Measurements from ENCODE around the gene ABI3BP.

- TF ChIP-seq, protein P1, sequence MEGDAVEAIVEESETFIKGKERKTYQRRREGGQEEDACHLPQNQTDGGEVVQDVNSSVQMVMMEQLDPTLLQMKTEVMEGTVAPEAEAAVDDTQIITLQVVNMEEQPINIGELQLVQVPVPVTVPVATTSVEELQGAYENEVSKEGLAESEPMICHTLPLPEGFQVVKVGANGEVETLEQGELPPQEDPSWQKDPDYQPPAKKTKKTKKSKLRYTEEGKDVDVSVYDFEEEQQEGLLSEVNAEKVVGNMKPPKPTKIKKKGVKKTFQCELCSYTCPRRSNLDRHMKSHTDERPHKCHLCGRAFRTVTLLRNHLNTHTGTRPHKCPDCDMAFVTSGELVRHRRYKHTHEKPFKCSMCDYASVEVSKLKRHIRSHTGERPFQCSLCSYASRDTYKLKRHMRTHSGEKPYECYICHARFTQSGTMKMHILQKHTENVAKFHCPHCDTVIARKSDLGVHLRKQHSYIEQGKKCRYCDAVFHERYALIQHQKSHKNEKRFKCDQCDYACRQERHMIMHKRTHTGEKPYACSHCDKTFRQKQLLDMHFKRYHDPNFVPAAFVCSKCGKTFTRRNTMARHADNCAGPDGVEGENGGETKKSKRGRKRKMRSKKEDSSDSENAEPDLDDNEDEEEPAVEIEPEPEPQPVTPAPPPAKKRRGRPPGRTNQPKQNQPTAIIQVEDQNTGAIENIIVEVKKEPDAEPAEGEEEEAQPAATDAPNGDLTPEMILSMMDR (IDR thresholded peaks at IDR 0.05; ENCODE audit: low read depth, low read length): no peak
- TF ChIP-seq POLR2A (IDR thresholded peaks at IDR 0.05; ENCODE audit: extremely low read depth, insufficient read length) (no peak), MYC (IDR thresholded peaks at IDR 0.05; ENCODE audit: low read depth, low read length) (no peak)
Measured at GRCh38 chr3:100748967-100749366, 244.3 kb downstream of the ABI3BP start.

Measured in NB4 (cell line).